ENCODE measurements around the gene SYCE1. TPM values are rescaled to one million over a fixed set of nuclear protein-coding genes. Genes with fewer than 3 reads are reported as not detected.

Gene SYCE1
- total and polyA plus RNA-seq, 2 donors (not counting 1 experiment from before 2014, with no cell fraction given): 0.42 TPM; not detected in 1

- TF ChIP-seq CTCF (IDR thresholded peaks at IDR 0.05) (no peak), EZH2 (IDR thresholded peaks at IDR 0.05; ENCODE audit: borderline replicate concordance, insufficient read depth, low read depth, low read length, poor library complexity, severe bottlenecking) (no peak)
- Mint-ChIP-seq H3K27ac (no peak overlapping the region), H3K4me1 (peaks cover 13% of the 10 kb centered on the region), H3K4me3 (no peak overlapping the region), H3K9me3 (ENCODE audit: insufficient read depth) (peaks cover 2% of the 10 kb centered on the region), H3K27me3 (peaks cover 48% of the 10 kb centered on the region)
- peak overlapping the region in 1 of 5 experiments; percentile 24 for H3K4me3 ChIP-seq (ENCODE audit: control extremely low read depth in 1 of 5, extremely low read depth in 1 of 5, insufficient read depth in 1 of 5, low read depth in 2 of 5, low read length in 4 of 5)
- H3K4me2 ChIP-seq (replicated peaks; ENCODE audit: low read depth, low read length, poor library complexity, severe bottlenecking): peak overlapping the region; percentile 36
- CTCF ChIA-PET: no interaction called here
- no peaks in the 10 kb centered on the region for H4K20me1 ChIP-seq (ENCODE audit: control insufficient read depth, insufficient read depth, low read length, poor library complexity, severe bottlenecking)
- no peak for ATAC-seq (ENCODE audit: low read depth)
- no peak overlapping the region for H2AFZ ChIP-seq (ENCODE audit: insufficient read depth, low read depth, low read length, poor library complexity, severe bottlenecking)
- DNase-seq: no peak
- no peaks in the 10 kb centered on the region for H3K79me2 ChIP-seq (ENCODE audit: control insufficient read depth, insufficient read depth, low read length)
- no peak overlapping the region for H3K9ac ChIP-seq (ENCODE audit: low read length)
- intact Hi-C loops (cut with micrococcal nuclease): loop anchor here (10.0 kb wide), 1 partner anchor 94 kb away; no protein-coding TSS in a partner anchor
- POLR2A ChIA-PET: no interaction called here
- 6% methylated on average over 37 of the region's 50 CpGs for WGBS (ENCODE audit: insufficient coverage)
- H3K4me1 ChIP-seq (ENCODE audit: control insufficient read depth in 2 of 2, insufficient read depth in 2 of 2, low read length in 2 of 2): peaks cover 8 to 24% of the 10 kb centered on the region in 2 donors
- no peaks in the 10 kb centered on the region for H3K36me3 ChIP-seq (replicated peaks in 1 of 2; ENCODE audit: control extremely low read depth in 1 of 2, control insufficient read depth in 1 of 2, extremely low read depth in 1 of 2, insufficient read depth in 2 of 2, low read length in 1 of 2)
- H3K27me3 ChIP-seq (replicated peaks in 1 of 4; ENCODE audit: control extremely low read depth in 1 of 4, control insufficient read depth in 3 of 4, insufficient read depth in 4 of 4, low read length in 3 of 4): peaks cover 0 to 58% (median 17%) of the 10 kb centered on the region in 4 experiments
- peaks cover 0 to 38% (median 5%) of the 10 kb centered on the region in 3 donors for H3K9me3 ChIP-seq (ENCODE audit: control extremely low read depth in 1 of 3, control insufficient read depth in 2 of 3, insufficient read depth in 1 of 3, low read length in 2 of 3)
- H3K27ac ChIP-seq (ENCODE audit: low read length in 2 of 2): no peak overlapping the region
These were observed 37.0 kb downstream of the SYCE1 start for GRCh38 chr10:133528296-133528844.

- Histone ChIP-seq H3K27ac (ENCODE audit: low read length in 2 of 2) (no peak overlapping the region), H3K4me2 (replicated peaks; ENCODE audit: low read depth, low read length, poor library complexity, severe bottlenecking) (no peak overlapping the region), H3K4me3 (ENCODE audit: control extremely low read depth in 1 of 5, extremely low read depth in 1 of 5, insufficient read depth in 1 of 5, low read depth in 2 of 5, low read length in 4 of 5) (no peak overlapping the region), H4K20me1 (ENCODE audit: control insufficient read depth, insufficient read depth, low read length, poor library complexity, severe bottlenecking) (no peaks in the 10 kb centered on the region), H2AFZ (ENCODE audit: insufficient read depth, low read depth, low read length, poor library complexity, severe bottlenecking) (no peak overlapping the region), H3K9ac (ENCODE audit: low read length) (no peak overlapping the region), H3K4me1 (ENCODE audit: control insufficient read depth in 2 of 2, insufficient read depth in 2 of 2, low read length in 2 of 2) (peaks cover 8 to 24% of the 10 kb centered on the region in 2 donors), H3K9me3 (ENCODE audit: control extremely low read depth in 1 of 3, control insufficient read depth in 2 of 3, insufficient read depth in 1 of 3, low read length in 2 of 3) (peaks cover 0 to 38% (median 9%) of the 10 kb centered on the region in 3 donors), H3K79me2 (ENCODE audit: control insufficient read depth, insufficient read depth, low read length) (no peaks in the 10 kb centered on the region), H3K27me3 (replicated peaks in 1 of 4; ENCODE audit: control extremely low read depth in 1 of 4, control insufficient read depth in 3 of 4, insufficient read depth in 4 of 4, low read length in 3 of 4) (peaks cover 0 to 56% (median 17%) of the 10 kb centered on the region in 4 experiments), H3K36me3 (replicated peaks in 1 of 2; ENCODE audit: control extremely low read depth in 1 of 2, control insufficient read depth in 1 of 2, extremely low read depth in 1 of 2, insufficient read depth in 2 of 2, low read length in 1 of 2) (no peaks in the 10 kb centered on the region)
- peaks cover 48% of the 10 kb centered on the region for H3K27me3 Mint-ChIP-seq
- DNase-seq (no peak), ATAC-seq (ENCODE audit: low read depth) (no peak)
- POLR2A ChIA-PET: no interaction called here
- CTCF ChIA-PET: no interaction called here
- H3K4me3 Mint-ChIP-seq: no peak overlapping the region
- H3K27ac Mint-ChIP-seq: no peak overlapping the region
- intact Hi-C loops (cut with micrococcal nuclease): loop anchor here (10.0 kb wide), 1 partner anchor 93 kb away; no protein-coding TSS in a partner anchor
- H3K4me1 Mint-ChIP-seq: peaks cover 13% of the 10 kb centered on the region
- peaks cover 5% of the 10 kb centered on the region for H3K9me3 Mint-ChIP-seq (ENCODE audit: insufficient read depth)
- WGBS (ENCODE audit: insufficient coverage): 21% methylated on average over 51 of the region's 51 CpGs
- TF ChIP-seq CTCF (IDR thresholded peaks at IDR 0.05) (no peak), EZH2 (IDR thresholded peaks at IDR 0.05; ENCODE audit: borderline replicate concordance, insufficient read depth, low read depth, low read length, poor library complexity, severe bottlenecking) (no peak)
These were observed 37.6 kb downstream of the SYCE1 start for GRCh38 chr10:133527771-133528271.

Data from B cell (primary cell).